NT2/D1 (cell line): ENCODE measurements around the gene NUMB.
"Not testable (repeated sequence)": the region's sequence is repeated elsewhere in the genome, so short reads cannot be mapped to it uniquely, and the experiment has no call there.

Experiments
- DNase-seq: peaks from one replicate; pipeline ENCODE4 v3.0.0-alpha.2; 2011; ENCODE audit warnings: low read depth, low spot score
- H3K27me3 ChIP-seq: 2 replicates; pipeline ENCODE4 v1.6.0; 2011; ENCODE audit warnings: mild to moderate bottlenecking; ENCODE audit not compliant: insufficient read length, insufficient read depth
- H3K36me3 ChIP-seq: 2 replicates; pipeline ENCODE4 v1.6.1; 2011; ENCODE audit warnings: mild to moderate bottlenecking, low read length, mixed read lengths; ENCODE audit not compliant: insufficient read depth, insufficient read length
- H3K4me1 ChIP-seq: 2 replicates; pipeline ENCODE4 v1.5.1; 2011; ENCODE audit not compliant: insufficient read depth, insufficient read length
- H3K4me3 ChIP-seq: 2 replicates; pipeline ENCODE4 v1.5.1; 2011; ENCODE audit warnings: low read depth; ENCODE audit not compliant: insufficient read length
- H3K9ac ChIP-seq: 2 replicates; pipeline ENCODE4 v1.6.0; 2011; ENCODE audit warnings: low read depth; ENCODE audit not compliant: insufficient read length
- H3K9me3 ChIP-seq: 2 replicates; pipeline ENCODE4 v1.5.1; 2011; ENCODE audit warnings: mild to moderate bottlenecking, low read length; ENCODE audit not compliant: insufficient read depth
- SUZ12 ChIP-seq: IDR thresholded peaks from 2 replicates; pipeline ENCODE4 v1.6.1; 2011; ENCODE audit not compliant: insufficient read length, insufficient read depth; ENCODE audit errors: extremely low read depth
- YY1 ChIP-seq: IDR thresholded peaks from 2 replicates; pipeline ENCODE4 v1.6.1; 2011; ENCODE audit not compliant: insufficient read length, insufficient read depth
- ZNF274 ChIP-seq: IDR thresholded peaks from 2 replicates; pipeline ENCODE4 v1.6.1; 2011; ENCODE audit warnings: mild to moderate bottlenecking, low read depth, low read length

The NUMB gene

GRCh38 chr14:73432124-73432523, 26.2 kb downstream of the NUMB start:
- no peak for DNase-seq
- Histone ChIP-seq H3K36me3 (no peaks in the 10 kb centered on the region), H3K9ac (no peak overlapping the region), H3K4me3 (no peak overlapping the region), H3K4me1 (no peaks in the 10 kb centered on the region), H3K9me3 (no peaks in the 10 kb centered on the region), H3K27me3 (no peaks in the 10 kb centered on the region)
- TF ChIP-seq ZNF274 (no peak), YY1 (no peak), SUZ12 (no peak)

GRCh38 chr14:73428353-73428824, 30.0 kb downstream of the NUMB start:
- Histone ChIP-seq H3K9ac (no peak overlapping the region), H3K4me1 (no peaks in the 10 kb centered on the region), H3K4me3 (no peak overlapping the region), H3K9me3 (no peaks in the 10 kb centered on the region), H3K36me3 (no peaks in the 10 kb centered on the region), H3K27me3 (no peaks in the 10 kb centered on the region)
- no peak for DNase-seq
- TF ChIP-seq YY1 (no peak), SUZ12 (no peak), ZNF274 (no peak)

- Histone ChIP-seq H3K4me1 (no peaks in the 10 kb centered on the region), H3K36me3 (no peaks in the 10 kb centered on the region), H3K4me3 (no peak overlapping the region), H3K27me3 (no peaks in the 10 kb centered on the region), H3K9me3 (no peaks in the 10 kb centered on the region), H3K9ac (no peak overlapping the region)
- no peak for DNase-seq
- TF ChIP-seq SUZ12 = no peak
- no peak for TF ChIP-seq YY1
- no peak for TF ChIP-seq ZNF274
These were observed 30.7 kb downstream of the NUMB start for GRCh38 chr14:73427516-73428264.

- no peaks in the 10 kb centered on the region for H3K27me3 ChIP-seq
- DNase-seq = no peak
- no peaks in the 10 kb centered on the region for H3K4me1 ChIP-seq
- H3K9ac ChIP-seq = no peak overlapping the region
- no peak for TF ChIP-seq ZNF274
- TF ChIP-seq YY1 = no peak
- TF ChIP-seq SUZ12 = no peak
- no peak overlapping the region for H3K4me3 ChIP-seq
- no peaks in the 10 kb centered on the region for H3K36me3 ChIP-seq
- no peaks in the 10 kb centered on the region for H3K9me3 ChIP-seq
These were observed 31.5 kb downstream of the NUMB start for GRCh38 chr14:73426877-73427276.

- H3K27me3 ChIP-seq = no peaks in the 10 kb centered on the region
- H3K9me3 ChIP-seq = no peaks in the 10 kb centered on the region
- H3K36me3 ChIP-seq = peaks cover 4% of the 10 kb centered on the region
- H3K4me1 ChIP-seq = no peaks in the 10 kb centered on the region
- TF ChIP-seq SUZ12 = no peak
- TF ChIP-seq ZNF274 = no peak
- no peak for TF ChIP-seq YY1
- H3K4me3 ChIP-seq = no peak overlapping the region
- H3K9ac ChIP-seq = no peak overlapping the region
- DNase-seq = no peak
These were observed 33.9 kb downstream of the NUMB start for GRCh38 chr14:73424453-73424852.

- not testable (repeated sequence) for H3K9ac ChIP-seq, H3K36me3 ChIP-seq, H3K9me3 ChIP-seq
These were observed 35.3 kb downstream of the NUMB start for GRCh38 chr14:73423092-73423491.

GRCh38 chr14:73422515-73422914, 35.8 kb downstream of the NUMB start:
- no peaks in the 10 kb centered on the region for H3K9me3 ChIP-seq

More at GRCh38 chr14:73423092-73423491, 35.3 kb downstream of the NUMB start:
- not testable (repeated sequence) for H3K4me1 ChIP-seq, DNase-seq, H3K4me3 ChIP-seq, H3K27me3 ChIP-seq

More at GRCh38 chr14:73422515-73422914, 35.8 kb downstream of the NUMB start:
- no peak overlapping the region for H3K4me3 ChIP-seq
- DNase-seq = no peak
- no peak overlapping the region for H3K9ac ChIP-seq
- no peaks in the 10 kb centered on the region for H3K27me3 ChIP-seq
- no peaks in the 10 kb centered on the region for H3K4me1 ChIP-seq
- peaks cover 4% of the 10 kb centered on the region for H3K36me3 ChIP-seq
- TF ChIP-seq ZNF274 (no peak), YY1 (no peak), SUZ12 (no peak)
